Psoas muscle (tissue), 8 donors: ENCODE data around the gene CTRB1. TPM values are rescaled to one million over a fixed set of nuclear protein-coding genes. Genes with fewer than 3 reads are reported as not detected.

ENCODE experiments used
- ATAC-seq, 4 donors: fragments of 200-7000 bp; cut with Tn5 transposase; one replicate each; pipeline ENCODE4 v1.9.1; 2020; ENCODE audit warnings: moderate library complexity in 3 of 4, mild to moderate bottlenecking in 2 of 4
- DNase-seq, 2 donors: peaks; one replicate each; pipeline ENCODE4 v3.0.0-alpha.2; 2020
- H3K27ac ChIP-seq: fragments of 200-600 bp; one replicate; pipeline ENCODE4 v1.8.0; 2022
- H3K27me3 ChIP-seq, 3 donors: fragments of 200-600 bp in 1 of 3; one replicate each; pipeline versions ENCODE4 v1.6.1 to v1.8.0; 2013 to 2022; ENCODE audit warnings: low read length in 2 of 3, mild to moderate bottlenecking in 2 of 3, moderate library complexity in 1 of 3; ENCODE audit not compliant: insufficient read depth in 3 of 3
- H3K36me3 ChIP-seq, 2 donors: fragments of 200-600 bp in 1 of 2; one replicate each; pipeline versions ENCODE4 v1.6.1 to v1.8.0; 2013 to 2022; ENCODE audit warnings: low read depth in 1 of 2, mild to moderate bottlenecking in 1 of 2, moderate library complexity in 1 of 2; ENCODE audit not compliant: insufficient read depth in 1 of 2
- H3K4me1 ChIP-seq: fragments of 200-600 bp; one replicate; pipeline ENCODE4 v1.8.0; 2022
- H3K4me3 ChIP-seq: fragments of 200-600 bp; one replicate; pipeline ENCODE4 v1.8.0; 2022; ENCODE audit warnings: mild to moderate bottlenecking
- H3K9me3 ChIP-seq: fragments of 200-600 bp; one replicate; pipeline ENCODE4 v1.8.0; 2022
- WGBS, 3 donors: extraction: QIAGEN DNeasy Blood & Tissue Kit; methylation state at CpG; one replicate each; pipeline versions ENCODE4 v1.1.6 to v1.1.7; 2013; 5-methylcytosine and 5-hydroxymethylcytosine counted together
- intact Hi-C, 2 donors: fragments of 100-400 bp; cut with DNase I; formaldehyde crosslinking; loops; one replicate each; pipeline versions ENCODE4 v1.11.0 to v1.14.2; 2022
- polyA plus RNA-seq, 3 donors: library from polyadenylated mRNA; stranded (reverse); fragments of 200-250 nt; gene quantifications; one replicate each; pipeline ENCODE4 v1.2.3, GENCODE V29; 2013
- total RNA-seq, 4 donors: library from RNA; stranded (reverse); fragmentation: NEBNext Ultra II Directional in 2 of 4; extraction: Animal tissue kit (Norgen Biotek cat#: 25700) in 2 of 4; gene quantifications; one replicate each; pipeline versions ENCODE4 v1.2.1 to v1.2.4, GENCODE V29; 2021 to 2023
- TF ChIP-seq, protein P1 (sequence below): fragments of 200-600 bp; IDR thresholded peaks from one replicate; pipeline ENCODE4 v1.8.0; 2022; ENCODE audit warnings: antibody characterized with exemption
- donor health status: healthy with polysubstance abuse.
- donor health status: DM: no; HTN: no; CAD: no; lungs with moderate emphysema.
- donor health status: Bipolar disorder and iron deficiency.
- donor health status: healthy.
- donor health status: DM: yes; HTN: yes; CAD: no.
- donor health status: DM: no; HTN: no; CAD: no.
- donor health status: DM: no; HTN: no; CAD: no.
- donor health status: DM: yes; HTN: yes; CAD: no.

CTRB1 gene
- total and polyA plus RNA-seq, 7 donors = 0.03 to 3.9 (median 1.2) TPM; not detected in 2

GRCh38 chr16:75263963-75264445 lies 45.2 kb downstream of the CTRB1 start:
- DNase-seq = peak; percentile 75 to 91
- Histone ChIP-seq H3K36me3 (peaks cover 0 to 11% of the 10 kb centered on the region in 2 donors), H3K4me3 (peak overlapping the region; percentile 100), H3K27ac (peak overlapping the region; percentile 99), H3K9me3 (no peaks in the 10 kb centered on the region), H3K27me3 (no peaks in the 10 kb centered on the region), H3K4me1 (peaks cover 75% of the 10 kb centered on the region)
- WGBS, 3 donors = 9 to 13% (median 11%) methylated on average over 8 of the region's 8 CpGs
- intact Hi-C loops = loop anchor here in 1 of 2 donors (5.0 kb wide), 1 partner anchor 38 kb away; no protein-coding TSS in a partner anchor
- TF ChIP-seq, protein P1, sequence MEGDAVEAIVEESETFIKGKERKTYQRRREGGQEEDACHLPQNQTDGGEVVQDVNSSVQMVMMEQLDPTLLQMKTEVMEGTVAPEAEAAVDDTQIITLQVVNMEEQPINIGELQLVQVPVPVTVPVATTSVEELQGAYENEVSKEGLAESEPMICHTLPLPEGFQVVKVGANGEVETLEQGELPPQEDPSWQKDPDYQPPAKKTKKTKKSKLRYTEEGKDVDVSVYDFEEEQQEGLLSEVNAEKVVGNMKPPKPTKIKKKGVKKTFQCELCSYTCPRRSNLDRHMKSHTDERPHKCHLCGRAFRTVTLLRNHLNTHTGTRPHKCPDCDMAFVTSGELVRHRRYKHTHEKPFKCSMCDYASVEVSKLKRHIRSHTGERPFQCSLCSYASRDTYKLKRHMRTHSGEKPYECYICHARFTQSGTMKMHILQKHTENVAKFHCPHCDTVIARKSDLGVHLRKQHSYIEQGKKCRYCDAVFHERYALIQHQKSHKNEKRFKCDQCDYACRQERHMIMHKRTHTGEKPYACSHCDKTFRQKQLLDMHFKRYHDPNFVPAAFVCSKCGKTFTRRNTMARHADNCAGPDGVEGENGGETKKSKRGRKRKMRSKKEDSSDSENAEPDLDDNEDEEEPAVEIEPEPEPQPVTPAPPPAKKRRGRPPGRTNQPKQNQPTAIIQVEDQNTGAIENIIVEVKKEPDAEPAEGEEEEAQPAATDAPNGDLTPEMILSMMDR = no peak
- peak; percentile 76 to 81 (median 79) for ATAC-seq

DNA sequence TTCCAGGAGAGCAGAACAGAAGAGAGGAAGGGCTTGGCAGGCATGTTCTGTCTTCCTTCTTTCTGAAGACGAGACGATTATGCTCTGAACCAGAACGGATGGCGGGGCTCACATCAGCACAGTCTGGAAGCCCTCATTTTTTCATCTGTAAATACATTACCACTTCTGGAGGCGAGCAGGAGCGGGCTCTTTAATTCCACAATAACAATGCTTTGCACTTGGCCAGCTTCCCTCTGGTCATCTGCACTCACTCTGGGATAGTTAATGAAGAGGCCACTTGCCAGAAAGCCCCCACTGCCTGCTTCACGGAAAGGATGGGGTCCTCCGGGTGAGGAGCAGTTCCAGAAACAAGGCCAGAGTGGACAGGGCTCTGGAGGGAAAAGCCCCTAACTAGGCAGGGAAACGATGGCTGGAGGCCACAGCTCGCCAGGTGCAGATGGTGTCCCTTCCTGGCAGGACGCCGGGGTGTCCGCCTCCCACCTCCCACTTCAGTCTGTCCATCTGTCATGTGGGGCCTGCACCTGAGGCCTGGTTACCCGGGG lies 45.7 kb downstream of the CTRB1 start:
- DNase-seq = no peak
- no peak for ATAC-seq
- H3K27me3 ChIP-seq = no peaks in the 10 kb centered on the region
- peaks cover 71% of the 10 kb centered on the region for H3K4me1 ChIP-seq
- intact Hi-C loops = loop anchor here in 1 of 2 donors (5.0 kb wide), 1 partner anchor 38 kb away; no protein-coding TSS in a partner anchor
- 6 to 16% (median 10%) methylated on average over 14 of the region's 14 CpGs for WGBS, 3 donors
- TF ChIP-seq, protein P1 = no peak
- H3K36me3 ChIP-seq = peaks cover 0 to 11% of the 10 kb centered on the region in 2 donors
- no peaks in the 10 kb centered on the region for H3K9me3 ChIP-seq
- peak overlapping the region; percentile 99 for H3K27ac ChIP-seq
- H3K4me3 ChIP-seq = peak overlapping the region; percentile 100

DNA sequence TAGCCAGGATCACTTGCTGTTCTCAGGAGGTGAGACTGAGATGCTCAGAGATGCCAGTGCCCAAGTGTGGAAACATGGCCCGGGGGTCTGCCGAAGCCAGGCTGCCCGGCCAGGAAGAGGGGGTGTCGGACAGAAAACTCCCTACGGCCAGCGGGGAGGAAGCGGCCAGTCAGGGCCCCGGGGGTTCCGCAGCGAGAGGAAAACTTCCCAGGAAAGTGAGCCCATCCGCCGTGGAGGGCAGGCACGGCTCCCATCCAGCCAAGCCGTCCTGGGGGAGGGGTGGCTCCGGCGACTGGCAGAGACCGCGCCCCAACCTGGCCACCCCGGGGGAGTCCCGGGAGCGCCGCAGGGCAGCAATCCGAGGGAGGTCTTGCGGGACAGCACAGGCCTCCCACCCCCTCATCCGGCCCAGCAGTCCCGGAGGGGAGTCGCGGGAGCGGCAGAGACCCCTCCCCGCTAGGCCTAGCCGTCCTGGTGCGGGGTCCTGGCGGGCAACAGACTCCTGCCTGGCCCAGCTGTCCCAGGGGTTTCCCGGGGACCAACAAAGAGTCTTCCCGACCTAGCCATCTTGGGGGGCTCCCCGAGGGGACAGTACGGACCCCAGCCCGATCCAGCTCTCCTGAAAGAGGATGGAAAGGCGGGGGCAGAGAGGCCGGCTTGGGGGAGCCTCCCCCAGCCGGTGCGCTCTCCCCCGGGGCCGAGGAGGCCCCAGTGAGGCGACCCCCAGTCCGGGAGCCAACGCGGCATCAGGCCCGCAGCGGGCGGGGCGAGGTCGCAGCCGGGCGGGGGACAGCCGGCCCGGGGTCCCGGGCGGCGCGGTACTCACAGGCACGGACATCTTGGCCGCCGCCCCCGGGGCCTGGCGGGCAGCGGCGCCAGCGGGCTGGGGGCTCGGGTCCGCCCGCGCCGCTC lies 46.5 kb downstream of the CTRB1 start:
- H3K36me3 ChIP-seq = peaks cover 0 to 11% of the 10 kb centered on the region in 2 donors
- peak overlapping the region; percentile 100 for H3K4me3 ChIP-seq
- ATAC-seq = peak; percentile 15 to 60 (median 20)
- TF ChIP-seq, protein P1 = no peak
- WGBS, 3 donors = 1 to 2% (median 1%) methylated on average over 39 to 74 of the region's 74 CpGs
- peak; percentile 68 to 80 for DNase-seq
- H3K27ac ChIP-seq = peak overlapping the region; percentile 99
- H3K9me3 ChIP-seq = no peaks in the 10 kb centered on the region
- peaks cover 69% of the 10 kb centered on the region for H3K4me1 ChIP-seq
- intact Hi-C loops = loop anchor here in 1 of 2 donors (5.0 kb wide), 1 partner anchor 37 kb away; no protein-coding TSS in a partner anchor
- H3K27me3 ChIP-seq = no peaks in the 10 kb centered on the region

GRCh38 chr16:75265911-75266701 lies 47.3 kb downstream of the CTRB1 start:
- ATAC-seq (peak; percentile 45 to 54 (median 50)), DNase-seq (peak; percentile 84 to 90)
- peaks cover 62% of the 10 kb centered on the region for H3K4me1 ChIP-seq
- TF ChIP-seq, protein P1 = no peak
- intact Hi-C loops = no loop called here
- H3K4me3 ChIP-seq = peak overlapping the region; percentile 100
- peak overlapping the region; percentile 99 for H3K27ac ChIP-seq
- no peaks in the 10 kb centered on the region for H3K27me3 ChIP-seq
- peaks cover 0 to 11% of the 10 kb centered on the region in 2 donors for H3K36me3 ChIP-seq
- 5 to 28% (median 6%) methylated on average over 16 to 62 of the region's 62 CpGs for WGBS, 3 donors
- no peaks in the 10 kb centered on the region for H3K9me3 ChIP-seq
